ENCODE results near the gene CCDC30.
"Not testable (repeated sequence)": the region's sequence is repeated elsewhere in the genome, so short reads cannot be mapped to it uniquely, and the experiment has no call there.

The CCDC30 gene

GRCh38 chr1:42533101-42533863 is 70.2 kb downstream of the CCDC30 start:
- DNase-seq: no peak

- DNase-seq: no peak
Measured at GRCh38 chr1:42541104-42541503, 78.0 kb downstream of the CCDC30 start.

- DNase-seq: no peak
Measured at GRCh38 chr1:42551180-42551579, 88.1 kb downstream of the CCDC30 start.

- DNase-seq: no peak
Measured at GRCh38 chr1:42551590-42551989, 88.5 kb downstream of the CCDC30 start.

- no peak for DNase-seq
Measured at GRCh38 chr1:42552636-42553035, 89.5 kb downstream of the CCDC30 start.

- DNase-seq: no peak
Measured at GRCh38 chr1:42557230-42557851, 94.3 kb downstream of the CCDC30 start.

- DNase-seq: no peak
Measured at GRCh38 chr1:42567038-42567437, 104.0 kb downstream of the CCDC30 start.

GRCh38 chr1:42576935-42577334 is 113.8 kb downstream of the CCDC30 start:
- DNase-seq: no peak

GRCh38 chr1:42586016-42586415 is 122.9 kb downstream of the CCDC30 start:
- no peak for DNase-seq

GRCh38 chr1:42587753-42588152 is 124.7 kb downstream of the CCDC30 start:
- DNase-seq: no peak

GRCh38 chr1:42592811-42593210 is 129.7 kb downstream of the CCDC30 start:
- DNase-seq: no peak

- DNase-seq: no peak
Measured at GRCh38 chr1:42593486-42594100, 130.5 kb downstream of the CCDC30 start.

GRCh38 chr1:42601472-42601871 is 138.4 kb downstream of the CCDC30 start:
- no peak for DNase-seq

- DNase-seq: no peak
Measured at GRCh38 chr1:42613803-42614131, 150.7 kb downstream of the CCDC30 start.

GRCh38 chr1:42618866-42619265 is 155.8 kb downstream of the CCDC30 start:
- DNase-seq: no peak

- DNase-seq: no peak
Measured at GRCh38 chr1:42620307-42620706, 157.2 kb downstream of the CCDC30 start.

GRCh38 chr1:42621180-42621579 is 158.1 kb downstream of the CCDC30 start:
- not testable (repeated sequence) for DNase-seq

- DNase-seq: not testable (repeated sequence)
Measured at GRCh38 chr1:42627205-42627604, 164.1 kb downstream of the CCDC30 start.

- no peak for DNase-seq
Measured at GRCh38 chr1:42639116-42639515, 176.0 kb downstream of the CCDC30 start.

GRCh38 chr1:42646056-42646455 is 183.0 kb downstream of the CCDC30 start:
- no peak for DNase-seq

- no peak for DNase-seq
Measured at GRCh38 chr1:42657201-42657600, 194.1 kb downstream of the CCDC30 start.

GRCh38 chr1:42657981-42658876 is 195.1 kb downstream of the CCDC30 start, which contains the start of gene PPIH:
Gene PPIH (plus strand): TSS chr1:42658423. CDS start chr1:42658447, 24 bp downstream.
- peak; percentile 92 for DNase-seq

- DNase-seq: no peak
Measured at GRCh38 chr1:42658877-42659337, 195.8 kb downstream of the CCDC30 start.

Data from activated T-cell treated with anti-CD3 and anti-CD28 coated beads for 4 hours (primary cell).